DMS114 treated with DMSO at 0.1 percent for 48 hours (cell line): ENCODE measurements around the gene NYNRIN.
"Not testable (repeated sequence)": the region's sequence is repeated elsewhere in the genome, so short reads cannot be mapped to it uniquely, and the experiment has no call there.

Experiments
- DNase-seq: peaks from one replicate; lab custom pipeline; 2025; ENCODE audit not compliant: unreplicated experiment; lab: John Stamatoyannopoulos, UW

NYNRIN gene

GRCh38 chr14:24443053-24443665, 44.4 kb downstream of the NYNRIN start:
- no peak for DNase-seq

GRCh38 chr14:24450828-24451227, 52.0 kb downstream of the NYNRIN start:
- DNase-seq, result not testable (repeated sequence)

- no peak for DNase-seq
Observed at GRCh38 chr14:24456980-24457379, 58.2 kb downstream of the NYNRIN start.

- DNase-seq, result no peak
Observed at GRCh38 chr14:24458736-24459135, 59.9 kb downstream of the NYNRIN start.

GRCh38 chr14:24459331-24459730, 60.5 kb downstream of the NYNRIN start:
- no peak for DNase-seq

GRCh38 chr14:24461336-24461735, 62.5 kb downstream of the NYNRIN start:
- DNase-seq, result no peak

GRCh38 chr14:24463017-24463883, 64.4 kb downstream of the NYNRIN start:
- DNase-seq, result no peak

GRCh38 chr14:24463884-24464785, 65.3 kb downstream of the NYNRIN start:
- no peak for DNase-seq

- DNase-seq, result no peak
Observed at GRCh38 chr14:24465368-24465767, 66.6 kb downstream of the NYNRIN start.

- no peak for DNase-seq
Observed at GRCh38 chr14:24465805-24466204, 67.0 kb downstream of the NYNRIN start.
